Esophagus squamous epithelium (tissue), 5 donors: ENCODE measurements around the gene ZNF273. TPM values are rescaled to one million over a fixed set of nuclear protein-coding genes. Genes with fewer than 3 reads are reported as not detected.

ENCODE experiments used
- DNase-seq: peaks from one replicate; lab custom pipeline; 2025; lab: John Stamatoyannopoulos, UW
- H3K27ac ChIP-seq, 4 donors: fragments of 200-600 bp; sonication (generic); one replicate each; pipeline ENCODE4 v1.5.1; 2016 to 2019; ENCODE audit warnings: mild to moderate bottlenecking in 1 of 4
- H3K27me3 ChIP-seq, 4 donors: fragments of 200-600 bp; sonication (generic); 1 replicate in 3 of 4; 2 replicates in 1 of 4; pipeline versions ENCODE4 v1.5.1 to v1.6.0; 2017 to 2021; ENCODE audit warnings: antibody characterized with exemption in 1 of 4
- H3K36me3 ChIP-seq, 3 donors: fragments of 200-600 bp; sonication (generic); one replicate each; pipeline ENCODE4 v1.5.1; 2016 to 2019
- H3K4me1 ChIP-seq, 3 donors: fragments of 200-600 bp; sonication (generic); one replicate each; pipeline ENCODE4 v1.5.1; 2017 to 2019
- H3K4me3 ChIP-seq, 4 donors: fragments of 200-600 bp; sonication (generic); 1 replicate in 3 of 4; 2 replicates in 1 of 4; pipeline ENCODE4 v1.5.1; 2016 to 2019; ENCODE audit warnings: mild to moderate bottlenecking in 2 of 4, moderate library complexity in 1 of 4
- H3K9me3 ChIP-seq, 3 donors: fragments of 200-600 bp; sonication (generic); one replicate each; pipeline ENCODE4 v1.5.1; 2016 to 2019
- POLR2A ChIP-seq, 4 donors: fragments of 450-650 bp; IDR thresholded peaks; one replicate each; pipeline ENCODE4 v1.6.1; 2017; ENCODE audit warnings: antibody characterized with exemption in 4 of 4, mild to moderate bottlenecking in 4 of 4, moderate library complexity in 3 of 4
- WGBS, 2 donors: methylation state at CpG; one replicate each; pipeline ENCODE4 v1.1.5; 2018; 5-methylcytosine and 5-hydroxymethylcytosine counted together
- intact Hi-C: fragments of 100-400 bp; cut with DNase I; formaldehyde crosslinking; loops from one replicate; pipeline ENCODE4 v1.15.0; 2022
- total RNA-seq, 4 donors: library from RNA; depleted of rRNA; stranded (reverse); fragments of >200 nt; gene quantifications; one replicate each; pipeline ENCODE4 v1.1.0, GENCODE V29; 2016
- TF ChIP-seq, protein P1 (sequence below), 6 experiments: fragments of 450-650 bp in 4 of 6; fragments of 200-600 bp in 2 of 6; sonication (generic) in 2 of 6; IDR thresholded peaks; one replicate each; pipeline ENCODE4 v1.5.1; 2016 to 2019; ENCODE audit warnings: antibody characterized with exemption in 6 of 6, mild to moderate bottlenecking in 4 of 6, moderate library complexity in 4 of 6
- donor health status: DM: yes; HTN: yes; CAD: no.

The ZNF273 gene
- total RNA-seq, 4 donors from 2014 or later: 8.0 to 43.3 (median 14.0) TPM

DNA sequence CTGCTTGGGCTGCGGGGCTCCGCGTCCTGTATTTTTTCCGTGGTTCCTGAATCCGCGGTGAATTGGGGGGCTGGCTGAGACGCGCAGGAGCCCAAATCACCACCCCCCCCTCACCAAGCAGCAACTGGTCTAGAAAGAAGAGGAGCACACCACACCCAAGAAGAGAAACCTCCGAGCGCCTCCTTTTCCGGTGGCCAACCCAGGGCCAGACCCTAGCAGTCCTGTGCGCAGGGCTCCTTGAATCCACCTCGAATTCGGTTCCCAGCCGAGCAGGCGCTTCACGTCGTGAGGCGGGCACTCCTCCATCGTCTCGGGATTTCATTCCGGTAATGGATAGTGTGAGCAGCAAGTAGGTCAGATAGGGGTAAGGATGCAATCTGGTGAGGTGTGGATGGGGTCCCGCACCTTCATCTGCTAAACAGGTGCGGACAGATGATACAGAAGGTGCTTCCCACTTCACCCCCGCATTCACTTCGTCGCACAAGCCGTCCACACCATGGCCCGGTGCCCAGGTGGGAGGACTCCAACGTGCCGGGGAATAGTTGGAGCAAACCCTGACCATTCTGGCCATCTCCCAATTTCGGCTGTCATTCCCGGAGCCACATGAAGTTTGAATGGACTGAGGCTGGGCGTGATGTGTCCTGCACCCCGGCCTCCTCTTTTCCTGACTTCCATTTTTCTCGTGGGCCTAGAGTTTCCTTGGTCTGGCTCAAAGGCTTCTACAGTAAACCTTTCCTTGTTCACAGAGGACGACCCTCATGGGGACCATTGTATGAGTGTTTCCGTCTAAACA is 19.8 kb upstream of the ZNF273 start:
- H3K9me3 ChIP-seq: peaks cover 0 to 21% (median 0%) of the 10 kb centered on the region in 3 donors
- peak overlapping the region in 3 of 4 donors; percentile 79 to 86 (median 81) for H3K27ac ChIP-seq
- H3K4me3 ChIP-seq: peak overlapping the region; percentile 54 to 73 (median 60)
- 54 to 69% methylated on average over 15 to 28 of the region's 38 CpGs for WGBS, 2 donors
- intact Hi-C loops: no loop called here
- H3K4me1 ChIP-seq: peaks cover 5 to 38% (median 8%) of the 10 kb centered on the region in 3 donors
- H3K27me3 ChIP-seq: peaks cover 0 to 5% (median 0%) of the 10 kb centered on the region in 4 donors
- no peak for TF ChIP-seq POLR2A (IDR thresholded peaks at IDR 0.05)
- TF ChIP-seq, protein P1, sequence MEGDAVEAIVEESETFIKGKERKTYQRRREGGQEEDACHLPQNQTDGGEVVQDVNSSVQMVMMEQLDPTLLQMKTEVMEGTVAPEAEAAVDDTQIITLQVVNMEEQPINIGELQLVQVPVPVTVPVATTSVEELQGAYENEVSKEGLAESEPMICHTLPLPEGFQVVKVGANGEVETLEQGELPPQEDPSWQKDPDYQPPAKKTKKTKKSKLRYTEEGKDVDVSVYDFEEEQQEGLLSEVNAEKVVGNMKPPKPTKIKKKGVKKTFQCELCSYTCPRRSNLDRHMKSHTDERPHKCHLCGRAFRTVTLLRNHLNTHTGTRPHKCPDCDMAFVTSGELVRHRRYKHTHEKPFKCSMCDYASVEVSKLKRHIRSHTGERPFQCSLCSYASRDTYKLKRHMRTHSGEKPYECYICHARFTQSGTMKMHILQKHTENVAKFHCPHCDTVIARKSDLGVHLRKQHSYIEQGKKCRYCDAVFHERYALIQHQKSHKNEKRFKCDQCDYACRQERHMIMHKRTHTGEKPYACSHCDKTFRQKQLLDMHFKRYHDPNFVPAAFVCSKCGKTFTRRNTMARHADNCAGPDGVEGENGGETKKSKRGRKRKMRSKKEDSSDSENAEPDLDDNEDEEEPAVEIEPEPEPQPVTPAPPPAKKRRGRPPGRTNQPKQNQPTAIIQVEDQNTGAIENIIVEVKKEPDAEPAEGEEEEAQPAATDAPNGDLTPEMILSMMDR (IDR thresholded peaks at IDR 0.05): no peak
- peaks cover 0 to 6% (median 0%) of the 10 kb centered on the region in 3 donors for H3K36me3 ChIP-seq
- DNase-seq: no peak

DNA sequence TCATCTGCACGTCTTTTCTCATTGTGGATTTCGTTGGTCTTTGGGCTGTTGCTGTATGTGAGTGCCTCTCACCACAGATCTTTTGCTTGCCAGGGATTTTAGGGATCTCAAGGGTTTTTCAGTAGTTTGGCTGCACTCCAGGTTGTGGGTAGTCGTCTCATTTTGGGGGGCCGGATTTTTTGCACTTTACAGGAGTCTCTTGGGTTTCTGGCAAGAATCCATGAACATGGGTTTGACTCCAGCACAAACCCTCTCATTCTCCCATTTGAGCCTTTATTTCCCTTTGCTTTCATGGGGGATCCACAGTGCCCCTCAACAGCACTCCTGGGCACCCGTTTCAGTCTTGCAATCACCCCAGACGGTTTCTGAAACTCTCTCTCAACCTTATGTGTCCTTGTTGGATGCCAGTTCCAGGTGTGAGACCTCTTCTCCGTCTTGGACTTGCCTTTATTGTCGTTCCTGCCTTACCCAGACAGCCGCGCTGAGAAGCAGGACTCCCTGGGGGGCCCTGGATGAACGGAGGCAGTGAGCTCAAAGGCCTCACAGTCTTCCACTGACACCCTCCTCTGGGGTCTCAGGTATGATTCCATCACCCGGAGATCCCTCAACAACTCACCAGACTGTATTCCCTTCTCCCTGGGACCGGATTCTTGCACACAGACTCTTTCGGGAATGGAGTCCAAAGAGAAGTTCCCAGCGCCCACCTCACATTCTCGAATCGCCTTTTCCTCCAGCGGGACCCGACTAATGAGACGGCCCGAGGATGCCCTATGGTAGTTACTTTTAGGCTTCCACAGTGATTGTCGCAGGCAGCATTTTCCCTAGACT is 18.8 kb upstream of the ZNF273 start:
- Histone ChIP-seq H3K9me3 (peaks cover 0 to 16% (median 0%) of the 10 kb centered on the region in 3 donors), H3K4me1 (peaks cover 5 to 48% (median 12%) of the 10 kb centered on the region in 3 donors), H3K27ac (no peak overlapping the region), H3K27me3 (peaks cover 0 to 7% (median 0%) of the 10 kb centered on the region in 4 donors), H3K36me3 (peaks cover 0 to 15% (median 0%) of the 10 kb centered on the region in 3 donors), H3K4me3 (peak overlapping the region in 1 of 4 donors; percentile 73)
- intact Hi-C loops: no loop called here
- 88 to 93% methylated on average over 20 to 21 of the region's 22 CpGs for WGBS, 2 donors
- no peak for DNase-seq
- TF ChIP-seq, protein P1 (IDR thresholded peaks at IDR 0.05): no peak
- no peak for TF ChIP-seq POLR2A (IDR thresholded peaks at IDR 0.05)

DNA sequence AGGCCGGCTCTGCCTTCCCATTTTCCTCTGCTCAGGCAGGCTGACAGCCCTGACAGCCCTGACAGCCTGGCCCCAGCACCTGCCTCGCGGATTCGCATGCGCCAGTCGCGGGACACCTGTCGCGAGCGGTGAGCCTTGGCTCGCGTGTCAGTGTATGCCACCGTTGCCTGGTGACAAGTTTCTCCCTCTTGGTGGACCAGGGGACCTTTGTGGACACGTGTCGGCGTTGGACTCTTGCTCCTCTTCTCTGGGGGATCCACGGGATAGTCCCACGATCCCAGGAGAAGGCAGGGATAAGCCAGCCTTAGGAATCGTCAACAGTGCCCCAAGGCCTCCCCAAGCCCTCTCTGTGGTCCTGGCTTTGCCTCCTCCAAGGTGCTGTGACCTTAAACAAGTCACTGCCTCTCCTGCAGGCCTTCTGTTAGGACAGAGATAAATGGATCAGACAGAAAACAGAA is 18.1 kb upstream of the ZNF273 start:
- H3K27ac ChIP-seq: no peak overlapping the region
- H3K4me3 ChIP-seq: no peak overlapping the region
- WGBS, 2 donors: 81% methylated on average over 11 of the region's 19 CpGs; no CpG with 5 or more reads in 1 of the 2 donors
- intact Hi-C loops: no loop called here
- DNase-seq: no peak
- peaks cover 10 to 55% (median 19%) of the 10 kb centered on the region in 3 donors for H3K4me1 ChIP-seq
- H3K9me3 ChIP-seq: peaks cover 0 to 10% (median 0%) of the 10 kb centered on the region in 3 donors
- TF ChIP-seq, protein P1 (IDR thresholded peaks at IDR 0.05): no peak
- no peak for TF ChIP-seq POLR2A (IDR thresholded peaks at IDR 0.05)
- peaks cover 0 to 18% (median 0%) of the 10 kb centered on the region in 3 donors for H3K36me3 ChIP-seq
- H3K27me3 ChIP-seq: peaks cover 0 to 13% (median 0%) of the 10 kb centered on the region in 4 donors

DNA sequence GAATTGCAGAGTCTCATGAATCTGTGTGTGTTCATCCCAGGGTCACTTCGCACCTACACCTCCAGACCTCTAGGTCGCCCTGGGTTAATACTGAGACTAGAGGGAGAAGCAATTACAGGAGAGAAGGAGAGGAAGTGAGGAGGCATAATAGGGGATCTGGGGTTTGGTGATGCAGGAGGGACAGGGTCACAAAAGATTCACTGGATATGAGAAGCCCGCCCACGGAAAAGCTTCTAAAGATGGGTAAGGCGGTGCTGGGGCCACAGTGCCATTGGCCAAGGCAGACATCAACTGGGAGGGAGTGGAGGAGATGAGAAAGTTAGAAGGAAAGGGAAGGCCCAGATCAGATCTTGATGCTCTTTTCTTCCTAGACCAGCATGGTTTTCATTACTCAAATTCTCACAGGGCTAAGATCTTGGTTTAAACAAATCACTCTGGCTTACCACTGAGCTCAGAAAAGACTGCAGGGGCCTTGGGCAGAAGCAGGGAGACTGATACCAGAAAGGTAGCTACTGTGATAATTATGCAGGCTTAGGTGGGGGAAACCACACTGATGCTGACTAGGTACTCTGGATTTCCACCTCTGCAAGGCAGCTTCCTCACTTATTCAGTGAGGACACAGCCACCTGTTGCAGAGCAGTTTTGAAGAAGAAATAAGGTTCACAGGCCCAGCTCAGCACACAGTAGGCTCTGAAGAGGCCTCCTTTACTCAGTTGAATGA is 17.4 kb upstream of the ZNF273 start:
- no peak for DNase-seq
- Histone ChIP-seq H3K9me3 (peaks cover 0 to 4% (median 0%) of the 10 kb centered on the region in 3 donors), H3K27me3 (peaks cover 0 to 13% (median 0%) of the 10 kb centered on the region in 4 donors), H3K4me1 (peaks cover 12 to 62% (median 23%) of the 10 kb centered on the region in 3 donors), H3K4me3 (no peak overlapping the region), H3K36me3 (peaks cover 0 to 18% (median 0%) of the 10 kb centered on the region in 3 donors), H3K27ac (no peak overlapping the region)
- 89 to 95% methylated on average over 5 of the region's 5 CpGs for WGBS, 2 donors
- intact Hi-C loops: no loop called here
- TF ChIP-seq, protein P1 (IDR thresholded peaks at IDR 0.05): no peak
- no peak for TF ChIP-seq POLR2A (IDR thresholded peaks at IDR 0.05)
